Fibroblast of the aortic adventitia (primary cell): ENCODE data around the gene FASTKD2. TPM values are rescaled to one million over a fixed set of nuclear protein-coding genes. Genes with fewer than 3 reads are reported as not detected.

ENCODE experiments used
- DNase-seq: peaks from one replicate; pipeline ENCODE4 v3.0.0-alpha.2; 2010; ENCODE audit warnings: low read depth
- H3K4me3 ChIP-seq: 2 replicates; pipeline ENCODE4 v1.5.1; 2011; ENCODE audit warnings: low read depth, mild to moderate bottlenecking, control low read depth, low read length, moderate library complexity
- CTCF ChIP-seq: IDR thresholded peaks from 2 replicates; pipeline ENCODE4 v1.5.1; 2011; ENCODE audit warnings: mild to moderate bottlenecking, low read length, control low read depth, inconsistent platforms; ENCODE audit not compliant: insufficient read depth
- total RNA-seq: library from RNA; depleted of rRNA; stranded (reverse); fragments of >200 nt; gene quantifications from 2 replicates; pipeline ENCODE4 v1.2.3, GENCODE V29; 2012; ENCODE audit warnings: low replicate concordance

Gene FASTKD2
- total RNA-seq, 1 donor: 56.1 TPM

- DNase-seq: no peak
- TF ChIP-seq CTCF: no peak
Observed at GRCh38 chr2:206764673-206765241, 649 bp upstream of the FASTKD2 start.

GRCh38 chr2:206766057-206766930 is 888 bp downstream of the FASTKD2 start:
- peak overlapping the region; percentile 93 for H3K4me3 ChIP-seq
- DNase-seq: no peak
- no peak for TF ChIP-seq CTCF

More at GRCh38 chr2:206764673-206765241, 649 bp upstream of the FASTKD2 start:
- H3K4me3 ChIP-seq: peak overlapping the region; percentile 93

GRCh38 chr2:206774871-206775270 is 9.5 kb downstream of the FASTKD2 start:
- H3K4me3 ChIP-seq: no peak overlapping the region
- no peak for DNase-seq
- TF ChIP-seq CTCF: no peak

GRCh38 chr2:206776432-206776831 is 11.0 kb downstream of the FASTKD2 start:
- no peak overlapping the region for H3K4me3 ChIP-seq
- no peak for TF ChIP-seq CTCF
- DNase-seq: no peak

GRCh38 chr2:206780671-206781070 is 15.3 kb downstream of the FASTKD2 start:
- no peak overlapping the region for H3K4me3 ChIP-seq
- DNase-seq: no peak
- no peak for TF ChIP-seq CTCF

- peak; percentile 57 for TF ChIP-seq CTCF
- no peak for DNase-seq
- no peak overlapping the region for H3K4me3 ChIP-seq
Observed at GRCh38 chr2:206783718-206784117, 18.3 kb downstream of the FASTKD2 start.
